T-cell (primary cell): ENCODE measurements around the gene ROGDI. TPM values are rescaled to one million over a fixed set of nuclear protein-coding genes. Genes with fewer than 3 reads are reported as not detected.

Experiments used
- ATAC-seq, 4 experiments: fragments of 200-7000 bp in 3 of 4; fragments of 150-1000 bp in 1 of 4; cut with Tn5 transposase; replicated peaks in 1 of 4; 1 replicate in 3 of 4; 2 replicates in 1 of 4; pipeline ENCODE4 v1.10.0; 2021; ENCODE audit warnings: moderate library complexity in 3 of 4, mild to moderate bottlenecking in 2 of 4, moderate number of reproducible peaks in 1 of 4
- CTCF ChIA-PET, 2 donors: fragments of 300-600 bp; sonication (Branson Sonifier 250); formaldehyde crosslinking; loops; one replicate each; lab custom pipeline; 2022; ENCODE audit warnings: antibody characterized with exemption in 2 of 2; lab: Charles Lee
- POLR2A ChIA-PET, 2 donors: fragments of 300-600 bp; sonication (Branson Sonifier 250); formaldehyde crosslinking; loops; one replicate each; lab custom pipeline; 2022; ENCODE audit warnings: antibody characterized with exemption in 2 of 2; lab: Charles Lee
- DNase-seq, 35 experiments: peaks; one replicate each; pipeline versions ENCODE4 v3.0.0 to v3.0.0-alpha.2; 2013 to 2023
- H3K27ac ChIP-seq: one replicate; pipeline ENCODE4 v1.5.1; 2013; ENCODE audit warnings: low read length
- H3K27me3 ChIP-seq, 2 experiments: replicated peaks in 1 of 2; 1 replicate in 1 of 2; 2 replicates in 1 of 2; pipeline versions ENCODE4 v1.6.1 to v1.7.0; 2013; ENCODE audit warnings: low read length in 1 of 2, mixed read lengths in 1 of 2; ENCODE audit not compliant: control insufficient read depth in 2 of 2, insufficient read depth in 2 of 2; ENCODE audit errors: extremely low read depth in 1 of 2
- H3K36me3 ChIP-seq, 2 donors: 1 replicate in 1 of 2; 2 replicates in 1 of 2; pipeline versions ENCODE4 v1.6.1 to v1.7.0; 2013; ENCODE audit warnings: low read length in 1 of 2; ENCODE audit not compliant: control insufficient read depth in 2 of 2, insufficient read depth in 1 of 2; ENCODE audit errors: extremely low read depth in 1 of 2
- H3K4me1 ChIP-seq, 2 experiments: 1 replicate in 1 of 2; 2 replicates in 1 of 2; pipeline versions ENCODE4 v1.6.1 to v1.7.0; 2013; ENCODE audit warnings: low read length in 2 of 2, mixed read lengths in 1 of 2; ENCODE audit not compliant: insufficient read depth in 2 of 2, control insufficient read depth in 1 of 2; ENCODE audit errors: extremely low read depth in 1 of 2
- H3K4me3 ChIP-seq, 2 donors: 1 replicate in 1 of 2; 2 replicates in 1 of 2; pipeline versions ENCODE4 v1.5.1 to v1.7.0; 2013; ENCODE audit warnings: mild to moderate bottlenecking in 2 of 2, low read length in 1 of 2, moderate library complexity in 1 of 2; ENCODE audit not compliant: control insufficient read depth in 1 of 2; ENCODE audit errors: extremely low read depth in 1 of 2
- H3K9me3 ChIP-seq: 2 replicates; pipeline ENCODE4 v1.7.0; 2013
- H3K27ac Mint-ChIP-seq, 2 donors: one replicate each; pipeline ENCODE4 v1.8.0; 2020 to 2021; ENCODE audit warnings: mild to moderate bottlenecking in 2 of 2, mixed read lengths in 2 of 2
- H3K27me3 Mint-ChIP-seq, 2 donors: one replicate each; pipeline ENCODE4 v1.8.0; 2021 to 2022; ENCODE audit warnings: mixed read lengths in 2 of 2
- H3K36me3 Mint-ChIP-seq: one replicate; pipeline ENCODE4 v1.8.0; 2021; ENCODE audit warnings: mixed read lengths
- H3K4me1 Mint-ChIP-seq, 3 donors: one replicate each; pipeline ENCODE4 v1.8.0; 2020 to 2022; ENCODE audit warnings: mixed read lengths in 3 of 3, mild to moderate bottlenecking in 1 of 3
- H3K4me3 Mint-ChIP-seq, 3 donors: one replicate each; pipeline ENCODE4 v1.8.0; 2020 to 2022; ENCODE audit warnings: mild to moderate bottlenecking in 3 of 3, mixed read lengths in 3 of 3, moderate library complexity in 3 of 3
- H3K9me3 Mint-ChIP-seq, 3 donors: one replicate each; pipeline ENCODE4 v1.8.0; 2020 to 2022; ENCODE audit warnings: mixed read lengths in 3 of 3
- WGBS: methylation state at CpG from one replicate; pipeline ENCODE4 v1.1.5; 2013; ENCODE audit warnings: missing lambda C conversion rate; ENCODE audit not compliant: insufficient coverage; 5-methylcytosine and 5-hydroxymethylcytosine counted together
- total RNA-seq, 35 experiments: library from RNA in 6 of 35; stranded (reverse) in 6 of 35; fragments of 120-200 nt in 1 of 35; gene quantifications; one replicate each; pipeline versions ENCODE4 v1.2.1 to v1.2.4 and lab custom pipeline; 2013 to 2026

ROGDI gene
- total RNA-seq, 5 donors from 2014 or later (not counting 1 experiment from before 2014, with no cell fraction given): 12.1 to 20.2 (median 13.2) TPM

GRCh38 chr16:4831616-4832015, 29.2 kb upstream of the ROGDI start:
- Histone ChIP-seq H3K9me3 (no peaks in the 10 kb centered on the region), H3K36me3 (peaks cover 7 to 83% of the 10 kb centered on the region in 2 donors), H3K4me3 (no peak overlapping the region), H3K27ac (no peak overlapping the region), H3K27me3 (no peaks in the 10 kb centered on the region), H3K4me1 (no peaks in the 10 kb centered on the region)
- Mint-ChIP-seq H3K27ac (no peak overlapping the region), H3K4me3 (no peak overlapping the region), H3K4me1 (peaks cover 10 to 20% (median 19%) of the 10 kb centered on the region in 3 donors), H3K36me3 (peaks cover 43% of the 10 kb centered on the region), H3K27me3 (no peaks in the 10 kb centered on the region), H3K9me3 (no peaks in the 10 kb centered on the region)
- WGBS: 100% methylated on average over 2 of the region's 8 CpGs
- CTCF ChIA-PET: no interaction called here
- ATAC-seq (no peak), DNase-seq (no peak)
- POLR2A ChIA-PET: no interaction called here

GRCh38 chr16:4830408-4830807, 28.0 kb upstream of the ROGDI start:
- Mint-ChIP-seq H3K27me3 (no peaks in the 10 kb centered on the region), H3K4me3 (no peak overlapping the region), H3K27ac (no peak overlapping the region), H3K36me3 (peaks cover 42% of the 10 kb centered on the region), H3K4me1 (peaks cover 4 to 20% (median 19%) of the 10 kb centered on the region in 3 donors), H3K9me3 (no peaks in the 10 kb centered on the region)
- no peaks in the 10 kb centered on the region for H3K4me1 ChIP-seq
- H3K9me3 ChIP-seq: no peaks in the 10 kb centered on the region
- ChIA-PET POLR2A (no interaction called here), CTCF (no interaction called here)
- H3K27ac ChIP-seq: no peak overlapping the region
- ATAC-seq: no peak
- H3K27me3 ChIP-seq: no peaks in the 10 kb centered on the region
- no peak overlapping the region for H3K4me3 ChIP-seq
- 100% methylated on average over 7 of the region's 7 CpGs for WGBS
- peaks cover 10 to 83% of the 10 kb centered on the region in 2 donors for H3K36me3 ChIP-seq
- DNase-seq: no peak

GRCh38 chr16:4828567-4829321, 26.3 kb upstream of the ROGDI start:
- ChIA-PET CTCF (interaction anchor here in 1 of 2 donors (0.9 kb wide), 1 partner anchor 125 kb away, joined by 4 read pairs; no protein-coding TSS in a partner anchor), POLR2A (interaction anchor here in 1 of 2 donors (0.7 kb wide), 1 partner anchor 20 kb away, joined by 3 read pairs; no protein-coding TSS in a partner anchor)
- H3K27me3 ChIP-seq: no peaks in the 10 kb centered on the region
- 98% methylated on average over 11 of the region's 11 CpGs for WGBS
- H3K4me3 ChIP-seq: no peak overlapping the region
- H3K4me1 ChIP-seq: no peaks in the 10 kb centered on the region
- H3K9me3 Mint-ChIP-seq: no peaks in the 10 kb centered on the region
- peak overlapping the region in 1 of 2 donors; percentile 4 for H3K27ac Mint-ChIP-seq
- no peak overlapping the region for H3K27ac ChIP-seq
- H3K36me3 ChIP-seq: peaks cover 14 to 86% of the 10 kb centered on the region in 2 donors
- peaks cover 4 to 12% (median 12%) of the 10 kb centered on the region in 3 donors for H3K4me1 Mint-ChIP-seq
- H3K4me3 Mint-ChIP-seq: no peak overlapping the region
- no peaks in the 10 kb centered on the region for H3K27me3 Mint-ChIP-seq
- no peak for ATAC-seq
- no peak for DNase-seq
- peaks cover 48% of the 10 kb centered on the region for H3K36me3 Mint-ChIP-seq
- no peaks in the 10 kb centered on the region for H3K9me3 ChIP-seq

- no peaks in the 10 kb centered on the region for H3K27me3 Mint-ChIP-seq
- 97% methylated on average over 10 of the region's 10 CpGs for WGBS
- no peaks in the 10 kb centered on the region for H3K9me3 ChIP-seq
- DNase-seq: no peak
- H3K4me3 ChIP-seq: no peak overlapping the region
- no peaks in the 10 kb centered on the region for H3K4me1 Mint-ChIP-seq
- H3K36me3 Mint-ChIP-seq: peaks cover 47% of the 10 kb centered on the region
- no peaks in the 10 kb centered on the region for H3K4me1 ChIP-seq
- no peaks in the 10 kb centered on the region for H3K27me3 ChIP-seq
- H3K9me3 Mint-ChIP-seq: no peaks in the 10 kb centered on the region
- no peak for ATAC-seq
- POLR2A ChIA-PET: interaction anchor here in 1 of 2 donors (0.6 kb wide), 1 partner anchor 13 kb away, joined by 3 read pairs; no protein-coding TSS in a partner anchor
- H3K4me3 Mint-ChIP-seq: no peak overlapping the region
- H3K36me3 ChIP-seq: peaks cover 14 to 85% of the 10 kb centered on the region in 2 donors
- no peak overlapping the region for H3K27ac Mint-ChIP-seq
- H3K27ac ChIP-seq: no peak overlapping the region
- CTCF ChIA-PET: no interaction called here
Measured at GRCh38 chr16:4826980-4827379, 24.5 kb upstream of the ROGDI start.

- CTCF ChIA-PET: no interaction called here
- POLR2A ChIA-PET: no interaction called here
- no peaks in the 10 kb centered on the region for H3K27me3 Mint-ChIP-seq
- H3K4me1 Mint-ChIP-seq: no peaks in the 10 kb centered on the region
- DNase-seq (no peak), ATAC-seq (no peak)
- Histone ChIP-seq H3K4me3 (no peak overlapping the region), H3K27ac (no peak overlapping the region), H3K27me3 (no peaks in the 10 kb centered on the region), H3K4me1 (no peaks in the 10 kb centered on the region), H3K9me3 (no peaks in the 10 kb centered on the region), H3K36me3 (peaks cover 14 to 85% of the 10 kb centered on the region in 2 donors)
- no peaks in the 10 kb centered on the region for H3K9me3 Mint-ChIP-seq
- H3K27ac Mint-ChIP-seq: no peak overlapping the region
- WGBS: 100% methylated on average over 3 of the region's 4 CpGs
- peaks cover 47% of the 10 kb centered on the region for H3K36me3 Mint-ChIP-seq
- no peak overlapping the region for H3K4me3 Mint-ChIP-seq
Measured at GRCh38 chr16:4826526-4826925, 24.1 kb upstream of the ROGDI start.

- H3K27ac ChIP-seq: no peak overlapping the region
- Mint-ChIP-seq H3K4me1 (no peaks in the 10 kb centered on the region), H3K36me3 (peaks cover 43% of the 10 kb centered on the region), H3K27me3 (no peaks in the 10 kb centered on the region), H3K4me3 (no peak overlapping the region), H3K9me3 (no peaks in the 10 kb centered on the region), H3K27ac (no peak overlapping the region)
- DNase-seq: no peak
- H3K27me3 ChIP-seq: no peaks in the 10 kb centered on the region
- ATAC-seq: no peak
- 100% methylated on average over 6 of the region's 8 CpGs for WGBS
- no peaks in the 10 kb centered on the region for H3K4me1 ChIP-seq
- H3K4me3 ChIP-seq: no peak overlapping the region
- ChIA-PET CTCF (interaction anchor here in 1 of 2 donors (0.6 kb wide), 1 partner anchor 84 kb away, joined by 4 read pairs; no protein-coding TSS in a partner anchor), POLR2A (no interaction called here)
- H3K36me3 ChIP-seq: peaks cover 10 to 85% of the 10 kb centered on the region in 2 donors
- H3K9me3 ChIP-seq: no peaks in the 10 kb centered on the region
Measured at GRCh38 chr16:4825196-4825595, 22.8 kb upstream of the ROGDI start.
